Sigmoid colon (tissue), 7 donors: ENCODE measurements around the gene TNFAIP1. TPM values are rescaled to one million over a fixed set of nuclear protein-coding genes. Genes with fewer than 3 reads are reported as not detected.

ENCODE experiments used
- DNase-seq: peaks from one replicate; pipeline ENCODE4 v3.0.0-alpha.2; 2019
- H3K27ac ChIP-seq, 4 donors: fragments of 200-600 bp; sonication (generic); one replicate each; pipeline ENCODE4 v1.5.1; 2016 to 2019; ENCODE audit warnings: mild to moderate bottlenecking in 1 of 4
- H3K27me3 ChIP-seq, 3 donors: fragments of 200-600 bp; sonication (generic); one replicate each; pipeline ENCODE4 v1.5.1; 2019; ENCODE audit warnings: mild to moderate bottlenecking in 1 of 3
- H3K36me3 ChIP-seq, 4 donors: fragments of 200-600 bp; sonication (generic); one replicate each; pipeline ENCODE4 v1.5.1; 2016 to 2019
- H3K4me1 ChIP-seq, 4 donors: fragments of 200-600 bp; sonication (generic); one replicate each; pipeline ENCODE4 v1.5.1; 2017 to 2019
- H3K4me3 ChIP-seq, 4 donors: fragments of 200-600 bp; sonication (generic); one replicate each; pipeline ENCODE4 v1.5.1; 2017 to 2019; ENCODE audit warnings: mild to moderate bottlenecking in 2 of 4, moderate library complexity in 1 of 4
- H3K9me3 ChIP-seq, 4 donors: fragments of 200-600 bp in 3 of 4; sonication (generic) in 3 of 4; one replicate each; pipeline versions ENCODE4 v1.5.1 to v1.6.1; 2013 to 2019
- EP300 ChIP-seq, 4 donors: sonication (generic); formaldehyde crosslinking; IDR thresholded peaks; one replicate each; pipeline ENCODE4 v1.6.1; 2017; ENCODE audit warnings: antibody characterized with exemption in 4 of 4
- POLR2A ChIP-seq, 2 donors: fragments of 450-650 bp; IDR thresholded peaks; one replicate each; pipeline ENCODE4 v1.6.1; 2016; ENCODE audit warnings: antibody characterized with exemption in 2 of 2, mild to moderate bottlenecking in 2 of 2, moderate library complexity in 2 of 2
- POLR2AphosphoS5 ChIP-seq, 4 donors: sonication (generic); formaldehyde crosslinking; IDR thresholded peaks; one replicate each; pipeline ENCODE4 v1.6.1; 2017; ENCODE audit warnings: antibody characterized with exemption in 4 of 4
- WGBS, 2 donors: extraction: QIAGEN DNeasy Blood & Tissue Kit; methylation state at CpG; one replicate each; pipeline ENCODE4 v1.1.7; 2013; 5-methylcytosine and 5-hydroxymethylcytosine counted together
- intact Hi-C: fragments of 100-400 bp; cut with DNase I; formaldehyde crosslinking; loops from one replicate; pipeline ENCODE4 v1.15.1; 2023
- polyA plus RNA-seq, 3 donors: library from polyadenylated mRNA; stranded (reverse); fragments of 200-250 nt; gene quantifications; one replicate each; pipeline ENCODE4 v1.2.3, GENCODE V29; 2013
- total RNA-seq, 4 donors: library from RNA; depleted of rRNA; stranded (reverse); fragments of >200 nt; gene quantifications; one replicate each; pipeline ENCODE4 v1.1.0, GENCODE V29; 2016
- TF ChIP-seq, protein P1 (sequence below), 4 experiments: fragments of 450-650 bp in 3 of 4; fragments of 200-600 bp in 1 of 4; IDR thresholded peaks; one replicate each; pipeline ENCODE4 v1.5.1; 2016 to 2019; ENCODE audit warnings: antibody characterized with exemption in 4 of 4, mild to moderate bottlenecking in 3 of 4, moderate library complexity in 2 of 4
- donor health status: healthy with polysubstance abuse.
- donor health status: Bipolar disorder and iron deficiency.
- donor health status: healthy.

TNFAIP1 gene
- total and polyA plus RNA-seq, 7 donors = 14.6 to 20.8 (median 17.2) TPM

DNA sequence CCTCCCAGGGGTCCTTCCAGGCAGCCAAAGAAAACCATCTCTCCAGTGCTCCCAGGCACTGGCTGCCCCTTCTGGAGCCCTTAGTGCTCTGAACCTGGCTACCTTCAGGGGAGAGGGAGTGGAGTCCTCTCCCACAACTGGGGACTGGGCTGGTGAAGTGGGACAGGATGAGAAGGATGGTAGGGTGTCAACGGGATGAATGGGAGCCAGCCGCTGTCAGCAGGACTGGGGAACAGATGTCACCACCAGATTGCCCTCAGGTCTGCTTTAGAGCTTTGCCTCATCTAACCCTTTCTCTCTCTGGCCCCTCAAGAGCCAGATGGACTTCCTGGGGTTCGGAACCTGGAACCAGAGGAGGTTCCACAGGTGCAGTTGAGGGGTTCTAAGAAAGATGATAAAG is 29.9 kb downstream of the TNFAIP1 start:
- 85 to 95% methylated on average over 3 of the region's 3 CpGs for WGBS, 2 donors
- no peaks in the 10 kb centered on the region for H3K27me3 ChIP-seq
- intact Hi-C loops = no loop called here
- H3K27ac ChIP-seq = no peak overlapping the region
- H3K9me3 ChIP-seq = no peaks in the 10 kb centered on the region
- no peak for DNase-seq
- peaks cover 16 to 45% (median 26%) of the 10 kb centered on the region in 4 donors for H3K36me3 ChIP-seq
- no peaks in the 10 kb centered on the region for H3K4me1 ChIP-seq
- H3K4me3 ChIP-seq = no peak overlapping the region
- no peak for TF ChIP-seq POLR2AphosphoS5 (IDR thresholded peaks at IDR 0.05)
- TF ChIP-seq POLR2A (IDR thresholded peaks at IDR 0.05) = no peak
- no peak for TF ChIP-seq EP300 (IDR thresholded peaks at IDR 0.05)
- TF ChIP-seq, protein P1, sequence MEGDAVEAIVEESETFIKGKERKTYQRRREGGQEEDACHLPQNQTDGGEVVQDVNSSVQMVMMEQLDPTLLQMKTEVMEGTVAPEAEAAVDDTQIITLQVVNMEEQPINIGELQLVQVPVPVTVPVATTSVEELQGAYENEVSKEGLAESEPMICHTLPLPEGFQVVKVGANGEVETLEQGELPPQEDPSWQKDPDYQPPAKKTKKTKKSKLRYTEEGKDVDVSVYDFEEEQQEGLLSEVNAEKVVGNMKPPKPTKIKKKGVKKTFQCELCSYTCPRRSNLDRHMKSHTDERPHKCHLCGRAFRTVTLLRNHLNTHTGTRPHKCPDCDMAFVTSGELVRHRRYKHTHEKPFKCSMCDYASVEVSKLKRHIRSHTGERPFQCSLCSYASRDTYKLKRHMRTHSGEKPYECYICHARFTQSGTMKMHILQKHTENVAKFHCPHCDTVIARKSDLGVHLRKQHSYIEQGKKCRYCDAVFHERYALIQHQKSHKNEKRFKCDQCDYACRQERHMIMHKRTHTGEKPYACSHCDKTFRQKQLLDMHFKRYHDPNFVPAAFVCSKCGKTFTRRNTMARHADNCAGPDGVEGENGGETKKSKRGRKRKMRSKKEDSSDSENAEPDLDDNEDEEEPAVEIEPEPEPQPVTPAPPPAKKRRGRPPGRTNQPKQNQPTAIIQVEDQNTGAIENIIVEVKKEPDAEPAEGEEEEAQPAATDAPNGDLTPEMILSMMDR (IDR thresholded peaks at IDR 0.05) = no peak

- Histone ChIP-seq H3K9me3 (no peaks in the 10 kb centered on the region), H3K36me3 (peaks cover 6 to 34% (median 18%) of the 10 kb centered on the region in 4 donors), H3K4me1 (peaks cover 0 to 10% (median 8%) of the 10 kb centered on the region in 4 donors), H3K27me3 (no peaks in the 10 kb centered on the region), H3K27ac (no peak overlapping the region), H3K4me3 (no peak overlapping the region)
- no peak for DNase-seq
- WGBS, 2 donors = 76 to 88% methylated on average over 1 of the region's 1 CpG
- intact Hi-C loops = no loop called here
- no peak for TF ChIP-seq POLR2A (IDR thresholded peaks at IDR 0.05)
- TF ChIP-seq, protein P1 (IDR thresholded peaks at IDR 0.05) = no peak
- no peak for TF ChIP-seq EP300 (IDR thresholded peaks at IDR 0.05)
- TF ChIP-seq POLR2AphosphoS5 (IDR thresholded peaks at IDR 0.05) = no peak
These were observed 31.0 kb downstream of the TNFAIP1 start for GRCh38 chr17:28366605-28367004.

- no peak for DNase-seq
- no peaks in the 10 kb centered on the region for H3K9me3 ChIP-seq
- H3K36me3 ChIP-seq = peaks cover 0 to 22% (median 14%) of the 10 kb centered on the region in 4 donors
- peaks cover 0 to 22% (median 19%) of the 10 kb centered on the region in 4 donors for H3K4me1 ChIP-seq
- no peak overlapping the region for H3K4me3 ChIP-seq
- intact Hi-C loops = no loop called here
- H3K27ac ChIP-seq = no peak overlapping the region
- H3K27me3 ChIP-seq = no peaks in the 10 kb centered on the region
- no peak for TF ChIP-seq POLR2A (IDR thresholded peaks at IDR 0.05)
- WGBS, 2 donors = 90 to 93% methylated on average over 21 of the region's 21 CpGs
These were observed 32.2 kb downstream of the TNFAIP1 start for GRCh38 chr17:28367641-28368305.

DNA sequence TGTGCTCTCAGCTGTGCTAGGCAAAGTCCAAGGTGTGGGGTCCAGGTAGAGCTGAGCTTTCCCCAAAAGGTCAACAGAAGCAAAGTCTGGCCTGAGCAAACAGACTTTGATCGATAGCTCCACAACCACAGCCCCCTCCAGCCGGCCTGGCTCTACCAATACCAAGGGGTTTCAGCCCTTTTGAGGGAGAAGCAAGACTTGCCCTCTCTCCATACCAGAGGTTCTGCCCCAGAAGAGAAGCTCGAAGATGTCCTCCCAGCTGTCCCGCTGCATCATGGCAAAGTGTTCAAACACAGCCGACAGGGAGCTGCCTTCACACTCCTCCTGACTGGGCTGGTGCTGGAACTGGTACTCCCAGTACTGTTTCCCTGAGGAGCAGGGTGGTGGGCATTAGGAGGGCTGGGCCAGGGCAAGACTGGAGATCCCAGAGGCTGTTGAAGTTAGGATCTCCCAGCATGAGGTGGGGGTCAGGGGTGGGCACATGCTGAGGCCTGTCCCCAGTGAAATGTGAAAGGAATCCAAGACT is 32.8 kb downstream of the TNFAIP1 start:
- Histone ChIP-seq H3K27me3 (no peaks in the 10 kb centered on the region), H3K36me3 (peaks cover 0 to 16% (median 9%) of the 10 kb centered on the region in 4 donors), H3K4me3 (no peak overlapping the region), H3K27ac (no peak overlapping the region), H3K9me3 (no peaks in the 10 kb centered on the region), H3K4me1 (peaks cover 0 to 28% (median 25%) of the 10 kb centered on the region in 4 donors)
- 74 to 83% methylated on average over 5 of the region's 5 CpGs for WGBS, 2 donors
- no peak for DNase-seq
- TF ChIP-seq POLR2AphosphoS5 (IDR thresholded peaks at IDR 0.05) (no peak), EP300 (IDR thresholded peaks at IDR 0.05) (no peak), POLR2A (IDR thresholded peaks at IDR 0.05) (no peak)
- TF ChIP-seq, protein P1 (IDR thresholded peaks at IDR 0.05) = no peak
- intact Hi-C loops = no loop called here

DNA sequence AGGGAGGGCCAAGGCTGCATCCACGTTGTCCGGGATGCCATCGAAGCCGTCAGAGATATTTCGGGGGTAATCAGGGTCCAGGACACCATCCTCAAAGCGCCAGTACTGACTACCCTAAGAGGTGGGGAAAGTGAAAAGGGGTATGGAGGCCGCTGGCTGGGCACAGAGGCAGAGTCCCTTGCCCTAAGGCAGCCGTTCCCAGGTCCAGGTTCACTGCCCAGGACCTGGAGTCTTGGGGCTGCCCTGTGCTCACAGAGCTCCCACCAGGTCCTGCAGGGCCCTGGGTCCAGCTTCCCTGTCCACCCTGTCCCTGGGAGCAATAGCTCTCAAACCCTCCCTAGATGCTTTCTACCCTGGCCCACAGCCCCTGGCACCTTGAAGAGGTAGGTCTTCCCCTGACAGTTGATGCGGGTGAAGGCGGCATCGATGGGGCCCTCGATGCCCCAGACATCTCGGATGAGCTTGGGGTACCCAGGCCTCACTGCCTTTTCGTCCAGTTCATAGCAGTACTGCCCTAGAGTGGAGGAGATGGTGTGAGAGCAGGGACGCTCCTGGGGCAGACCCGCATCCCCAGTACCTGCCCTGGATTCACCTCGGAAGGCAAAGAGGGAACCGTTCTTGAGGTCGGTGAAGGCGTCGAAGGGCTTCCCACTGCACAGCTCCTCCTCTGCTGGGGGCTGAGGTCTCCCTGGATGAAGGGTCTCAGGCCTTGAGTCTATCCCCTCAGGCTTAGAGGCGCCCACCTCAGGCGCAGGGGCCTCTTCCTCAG is 33.5 kb downstream of the TNFAIP1 start:
- no peak overlapping the region for H3K4me3 ChIP-seq
- H3K27me3 ChIP-seq = no peaks in the 10 kb centered on the region
- no peak overlapping the region for H3K27ac ChIP-seq
- intact Hi-C loops = no loop called here
- WGBS, 2 donors = 93 to 94% methylated on average over 23 of the region's 23 CpGs
- peaks cover 0 to 31% (median 29%) of the 10 kb centered on the region in 4 donors for H3K4me1 ChIP-seq
- DNase-seq = no peak
- TF ChIP-seq POLR2AphosphoS5 (IDR thresholded peaks at IDR 0.05) (no peak), EP300 (IDR thresholded peaks at IDR 0.05) (no peak)
- H3K36me3 ChIP-seq = peaks cover 0 to 9% (median 4%) of the 10 kb centered on the region in 4 donors
- no peaks in the 10 kb centered on the region for H3K9me3 ChIP-seq
